ENCODE measurements around the gene PLXDC1. TPM values are rescaled to one million over a fixed set of nuclear protein-coding genes. Genes with fewer than 3 reads are reported as not detected.
"Not testable (repeated sequence)": the region's sequence is repeated elsewhere in the genome, so short reads cannot be mapped to it uniquely, and the experiment has no call there.

The PLXDC1 gene
- total RNA-seq, 1 donor, result under 0.01 TPM

DNA sequence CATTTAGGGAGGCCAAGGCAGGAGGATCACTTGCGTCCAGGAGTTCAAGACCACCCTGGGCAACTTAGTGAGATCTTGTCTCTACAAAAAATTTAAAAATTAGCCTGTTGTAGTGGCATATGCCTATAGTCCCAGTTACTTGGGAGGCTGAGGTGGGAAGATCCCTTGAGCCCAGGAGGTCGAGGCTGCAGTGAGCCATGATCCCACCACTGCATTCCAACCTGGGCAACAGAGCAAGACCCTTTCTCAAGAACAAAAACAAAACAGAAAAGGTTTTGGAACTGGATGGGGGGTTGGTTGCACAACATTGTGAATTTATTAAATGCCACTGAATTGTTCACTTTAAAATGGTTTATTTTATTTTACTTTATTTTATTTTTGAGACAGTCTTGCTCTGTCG, 21.2 kb downstream of the PLXDC1 start:
- DNase-seq (ENCODE audit: low read depth in 2 of 3, low spot score in 2 of 3), result no peak

DNA sequence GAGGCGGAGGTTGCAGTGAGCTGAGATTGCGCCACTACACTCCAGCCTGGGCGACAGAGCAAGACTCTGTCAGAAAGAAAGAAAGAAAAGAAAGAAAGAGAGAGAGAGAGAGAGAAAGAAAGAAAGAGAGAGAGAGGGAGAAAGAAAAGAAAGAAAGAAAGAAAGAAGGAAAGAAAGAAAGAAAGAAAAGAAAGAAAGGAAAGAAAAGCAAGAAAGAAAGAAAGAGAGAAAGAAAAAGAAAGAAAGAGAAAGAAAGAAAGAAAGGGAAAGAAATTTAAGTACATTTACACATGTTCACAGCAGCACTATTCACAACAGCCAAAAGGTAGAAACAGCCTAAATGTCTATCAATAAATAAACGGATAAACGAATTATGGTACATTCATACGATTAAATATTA, 21.9 kb downstream of the PLXDC1 start:
- DNase-seq (ENCODE audit: low read depth in 2 of 3, low spot score in 2 of 3), result not testable (repeated sequence)

DNA sequence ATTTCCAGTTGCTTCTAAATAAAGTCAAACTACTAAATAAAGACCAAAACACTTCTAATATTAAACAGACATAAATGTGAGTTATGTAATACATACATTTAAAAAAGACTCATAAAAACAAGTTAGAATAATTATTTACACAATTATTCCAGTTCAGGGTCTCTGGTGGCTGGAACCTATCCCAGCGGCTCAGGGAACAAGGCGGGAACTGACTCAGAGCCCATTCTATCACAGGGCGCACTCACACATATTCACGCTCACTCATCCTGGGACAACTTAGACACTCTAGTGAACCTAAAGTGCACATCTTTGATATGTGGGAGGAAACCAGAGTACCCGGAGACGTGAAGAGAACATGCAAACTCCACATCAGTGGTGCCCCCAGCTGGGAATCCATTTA, 25.0 kb downstream of the PLXDC1 start:
- DNase-seq (ENCODE audit: low read depth in 2 of 3, low spot score in 2 of 3), result no peak

DNA sequence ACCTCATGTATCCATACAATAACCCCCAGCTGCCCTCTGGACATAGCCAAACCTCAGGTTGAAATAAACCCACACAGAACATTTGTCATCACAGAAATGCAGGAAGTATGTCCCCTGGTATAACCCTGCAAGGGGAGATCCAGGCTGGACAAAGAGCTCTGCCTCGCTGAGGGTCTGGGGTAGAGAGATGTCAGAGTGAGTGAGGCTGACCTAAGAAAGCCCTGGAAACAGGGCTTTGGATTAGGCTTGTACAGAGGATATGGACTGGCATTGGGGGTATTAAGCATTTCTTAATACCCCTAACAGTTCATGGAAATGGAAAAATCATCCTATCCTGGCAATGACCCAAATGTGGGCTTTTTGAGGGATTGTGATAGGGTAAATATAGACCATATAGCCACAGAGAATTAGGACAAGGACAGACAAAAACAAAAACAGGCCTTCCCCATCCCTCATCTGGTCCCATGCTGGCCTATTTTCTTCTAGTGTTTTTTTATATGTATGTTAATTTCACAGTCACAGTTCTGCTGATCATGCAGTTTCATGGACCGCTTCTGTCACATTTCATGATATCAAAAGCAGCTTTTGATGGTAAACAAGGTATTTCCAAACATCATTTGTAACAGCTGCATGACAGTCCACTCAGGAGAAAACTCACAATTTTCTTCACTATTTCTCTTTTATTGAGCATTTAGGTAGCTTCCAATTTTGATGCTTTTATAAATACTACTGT, 26.1 kb downstream of the PLXDC1 start:
- DNase-seq (ENCODE audit: low read depth in 2 of 3, low spot score in 2 of 3), result no peak

DNA sequence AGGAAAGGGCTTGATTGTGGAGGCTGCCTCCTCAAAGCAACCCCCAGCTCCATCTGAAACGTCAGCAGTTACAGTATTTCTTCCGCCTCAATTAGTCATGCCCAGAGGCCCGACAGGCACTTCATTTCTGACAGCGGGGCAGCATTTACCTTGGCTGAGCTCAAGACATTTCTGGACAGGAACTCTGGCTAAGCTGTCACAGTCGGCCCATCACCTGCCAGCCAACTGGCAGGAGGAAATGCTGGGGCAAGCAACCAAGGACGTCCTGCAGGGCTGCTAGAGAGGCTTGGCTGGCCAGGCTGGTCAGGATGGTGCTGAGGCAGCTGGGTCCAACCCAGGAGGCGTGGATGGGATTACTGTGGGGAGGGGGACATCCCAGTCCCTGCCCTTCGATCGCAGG, 27.8 kb downstream of the PLXDC1 start:
- no peak for DNase-seq (ENCODE audit: low read depth in 2 of 3, low spot score in 2 of 3)

GRCh38 chr17:39122991-39123390, 28.4 kb downstream of the PLXDC1 start:
- DNase-seq (ENCODE audit: low read depth in 2 of 3, low spot score in 2 of 3), result no peak

DNA sequence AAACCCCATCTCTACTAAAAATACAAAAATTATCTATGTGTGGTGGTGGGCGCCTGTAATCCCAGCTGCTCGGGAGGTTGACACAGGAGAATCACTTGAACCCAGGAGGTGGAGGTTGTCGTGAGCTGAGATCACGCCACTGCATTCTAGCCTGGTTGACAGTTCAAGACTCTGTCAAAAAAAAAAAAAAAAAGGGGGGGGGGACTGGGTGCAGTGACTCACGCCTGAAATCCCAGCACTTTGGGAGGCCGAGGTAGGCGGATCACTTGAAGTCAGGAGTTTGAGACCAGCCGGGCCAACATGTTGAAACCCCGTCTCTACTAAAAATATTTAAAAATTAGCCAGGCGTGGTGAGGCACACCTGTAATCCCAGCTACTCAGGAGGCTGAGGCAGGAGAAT, 29.5 kb downstream of the PLXDC1 start:
- DNase-seq (ENCODE audit: low read depth in 2 of 3, low spot score in 2 of 3), result not testable (repeated sequence)

DNA sequence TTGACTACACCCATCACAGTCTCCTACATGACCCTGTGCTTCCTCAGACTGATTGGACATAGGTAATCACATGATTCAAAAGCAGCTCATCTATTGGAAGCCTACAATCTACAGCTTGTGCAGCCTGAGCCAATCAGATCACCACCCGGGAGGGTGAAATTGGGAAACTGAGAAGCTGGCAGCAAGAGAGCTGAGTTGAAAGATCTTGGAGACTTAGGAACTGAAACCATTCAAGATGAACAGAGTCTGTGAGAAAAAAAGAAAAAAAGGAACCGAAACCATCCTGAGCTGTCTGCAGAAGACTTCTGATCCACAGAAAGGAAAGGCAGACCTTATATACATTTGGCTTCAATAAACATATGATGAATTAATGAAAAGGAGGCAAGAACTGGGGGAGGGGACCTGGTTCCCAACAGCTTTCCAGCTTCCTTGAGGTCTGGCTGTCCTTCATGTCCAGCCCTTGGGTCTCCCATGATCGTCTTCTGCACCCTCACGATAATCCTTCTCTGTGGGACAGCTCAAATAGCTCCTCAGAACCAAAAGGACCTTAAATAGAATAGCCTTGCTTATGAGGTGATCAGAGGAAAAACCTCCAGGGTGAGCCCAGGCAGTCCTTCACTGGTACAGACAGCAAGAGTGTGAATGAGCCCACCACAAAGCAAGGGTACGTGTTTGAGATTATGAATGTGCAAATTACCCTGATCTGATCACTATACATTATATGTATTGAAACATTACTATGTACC, 32.6 kb downstream of the PLXDC1 start:
- DNase-seq (ENCODE audit: low read depth in 2 of 3, low spot score in 2 of 3), result no peak

DNA sequence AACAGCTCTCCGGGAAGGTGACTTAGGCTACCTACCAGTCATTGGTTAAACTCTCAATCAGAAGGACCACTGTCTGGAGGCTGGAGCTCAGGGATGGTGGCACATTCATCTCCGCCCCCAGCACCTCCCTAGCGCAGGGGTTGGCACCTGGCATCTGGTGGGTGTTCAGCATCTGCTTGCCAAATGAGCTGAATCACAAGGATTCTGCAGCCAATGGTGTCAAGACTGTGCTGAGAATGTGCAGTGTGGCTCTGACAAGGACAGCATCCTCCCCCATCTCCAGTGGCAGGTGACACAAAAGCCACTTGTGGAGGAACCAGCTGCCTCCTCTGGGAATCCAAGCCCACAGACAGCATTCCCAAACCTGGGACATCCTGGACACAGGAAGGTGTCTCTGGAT, 35.2 kb downstream of the PLXDC1 start:
- no peak for DNase-seq (ENCODE audit: low read depth in 2 of 3, low spot score in 2 of 3)

DNA sequence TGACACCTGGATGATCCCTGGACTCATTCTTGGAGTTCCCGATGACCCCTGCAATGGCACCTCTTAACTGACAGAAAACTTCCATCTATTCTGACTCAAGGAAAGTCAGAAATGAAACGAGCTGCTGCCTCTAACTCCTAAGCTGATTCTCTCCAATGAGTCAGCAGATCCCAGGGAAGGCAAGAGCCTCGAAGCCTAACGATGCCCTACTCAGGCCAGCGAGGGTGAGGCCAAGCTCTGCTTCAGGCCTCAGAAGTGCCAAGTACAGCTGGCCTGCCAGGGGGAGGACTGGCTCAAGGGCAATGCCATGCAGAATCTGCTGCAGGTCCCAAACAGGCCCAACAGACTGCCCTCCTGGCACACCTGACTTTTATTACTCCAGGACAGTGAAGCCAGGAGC, 36.3 kb downstream of the PLXDC1 start:
- DNase-seq (ENCODE audit: low read depth in 2 of 3, low spot score in 2 of 3), result peak in 1 of 3 donors; percentile 14

DNA sequence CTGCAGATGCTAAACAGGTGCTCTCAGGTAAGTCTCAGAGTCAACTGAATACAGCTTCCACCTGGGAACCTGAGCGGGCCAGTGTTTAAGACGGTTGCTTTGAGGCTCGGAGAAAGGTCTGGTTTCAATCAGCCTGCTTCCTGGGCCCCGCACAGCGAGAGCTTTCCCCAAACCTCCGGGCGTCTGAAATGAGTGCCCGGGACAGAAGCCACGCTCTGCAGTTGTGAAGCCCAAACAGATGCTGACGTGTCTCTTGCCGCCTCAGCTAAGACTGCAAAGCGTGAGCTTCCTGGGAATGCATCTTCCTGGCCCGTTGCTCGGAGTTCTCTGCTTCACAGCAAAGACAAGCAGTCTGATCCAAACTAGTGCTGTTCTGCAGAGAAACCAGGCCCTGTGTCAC, 36.7 kb downstream of the PLXDC1 start:
- DNase-seq (ENCODE audit: low read depth in 2 of 3, low spot score in 2 of 3), result no peak

DNA sequence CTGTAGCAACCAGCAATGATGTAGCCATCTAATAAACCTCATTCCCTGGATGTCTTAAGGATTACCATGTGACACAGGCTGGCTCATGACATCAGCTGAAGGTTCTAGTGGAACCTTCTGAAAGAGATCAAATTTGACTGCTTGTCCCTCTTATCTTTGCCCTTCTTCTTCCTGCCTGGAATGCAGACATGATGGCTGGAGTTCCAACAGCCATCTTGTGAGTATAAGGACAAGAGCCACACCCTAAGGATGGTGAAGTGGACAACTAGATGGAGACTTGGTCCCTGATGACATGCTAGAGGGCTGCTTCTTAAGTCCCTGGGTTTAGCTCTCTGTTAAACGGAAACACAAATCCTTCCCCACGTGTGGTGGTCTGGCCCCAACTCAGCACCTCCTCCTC, 37.6 kb downstream of the PLXDC1 start:
- no peak for DNase-seq (ENCODE audit: low read depth in 2 of 3, low spot score in 2 of 3)

GRCh38 chr17:39110435-39111136, 40.9 kb downstream of the PLXDC1 start:
- DNase-seq (ENCODE audit: low read depth in 2 of 3, low spot score in 2 of 3), result no peak

DNA sequence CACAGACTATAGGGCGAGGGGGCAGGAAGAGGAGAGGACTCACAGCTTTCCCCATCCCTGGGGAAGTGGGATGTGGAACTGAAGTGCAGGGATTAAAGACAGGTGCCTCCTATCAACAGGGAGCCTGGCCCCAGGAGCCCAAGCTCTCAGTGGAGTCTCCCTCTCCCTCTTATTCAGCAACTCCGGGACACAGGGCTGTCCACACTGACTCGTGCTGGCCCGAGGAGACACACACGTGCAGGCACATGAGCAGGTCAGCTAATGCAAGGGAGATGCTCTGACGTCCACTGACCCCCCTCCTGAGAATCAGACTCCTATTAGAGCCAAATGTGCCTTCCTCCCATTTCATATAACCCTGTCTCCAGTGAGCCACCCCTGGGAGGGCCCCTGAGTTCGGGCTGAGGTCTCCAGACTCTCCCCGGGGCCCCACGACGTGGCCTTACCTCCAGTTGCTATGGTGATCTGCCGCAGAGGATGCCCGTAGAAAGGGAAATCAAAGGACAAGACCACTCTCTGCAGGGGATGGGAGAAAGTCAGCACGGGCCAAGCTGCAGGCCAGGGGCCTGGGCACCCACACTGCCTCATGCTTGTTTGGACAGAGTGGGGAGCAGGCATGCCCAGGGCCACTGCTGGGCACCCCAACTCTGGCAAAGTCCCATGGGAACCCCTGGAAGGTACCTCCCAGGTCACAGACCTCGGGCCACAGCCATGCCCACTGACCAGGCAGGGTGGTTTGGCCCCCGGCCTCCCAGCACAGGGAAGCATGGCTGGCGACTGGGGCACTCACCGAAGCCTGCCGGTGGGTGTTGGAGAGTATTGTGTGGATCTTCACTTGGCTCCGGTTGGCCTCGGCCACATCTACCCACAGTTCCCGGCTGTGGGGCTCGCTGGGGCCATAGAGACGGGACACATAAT, 42.7 kb downstream of the PLXDC1 start:
- no peak for DNase-seq (ENCODE audit: low read depth in 2 of 3, low spot score in 2 of 3)

GRCh38 chr17:39107973-39108372, 43.5 kb downstream of the PLXDC1 start:
- DNase-seq (ENCODE audit: low read depth in 2 of 3, low spot score in 2 of 3), result no peak

DNA sequence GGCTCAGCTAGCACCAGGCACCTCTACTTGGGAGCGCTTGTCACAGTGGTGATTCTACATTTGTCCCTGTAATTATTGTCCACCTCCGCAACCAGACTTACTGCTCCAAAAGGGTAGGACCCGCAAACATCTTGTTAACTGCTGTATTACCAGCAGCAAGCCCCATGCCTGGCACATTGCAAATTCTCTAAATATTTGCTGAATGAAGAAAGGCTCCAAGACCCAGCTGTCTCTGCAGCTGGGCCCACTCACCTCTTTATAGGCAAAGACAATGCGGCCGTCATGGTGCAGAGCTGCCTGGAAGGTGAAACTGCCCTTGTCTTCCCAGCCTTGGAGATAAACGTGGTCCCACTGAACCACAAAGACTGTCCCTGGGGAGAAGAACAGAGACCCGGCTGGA, 44.3 kb downstream of the PLXDC1 start:
- no peak for DNase-seq (ENCODE audit: low read depth in 2 of 3, low spot score in 2 of 3)

GRCh38 chr17:39105705-39106104, 45.7 kb downstream of the PLXDC1 start:
- DNase-seq (ENCODE audit: low read depth in 2 of 3, low spot score in 2 of 3), result no peak

GRCh38 chr17:39104657-39105056, 46.8 kb downstream of the PLXDC1 start:
- no peak for DNase-seq (ENCODE audit: low read depth in 2 of 3, low spot score in 2 of 3)

DNA sequence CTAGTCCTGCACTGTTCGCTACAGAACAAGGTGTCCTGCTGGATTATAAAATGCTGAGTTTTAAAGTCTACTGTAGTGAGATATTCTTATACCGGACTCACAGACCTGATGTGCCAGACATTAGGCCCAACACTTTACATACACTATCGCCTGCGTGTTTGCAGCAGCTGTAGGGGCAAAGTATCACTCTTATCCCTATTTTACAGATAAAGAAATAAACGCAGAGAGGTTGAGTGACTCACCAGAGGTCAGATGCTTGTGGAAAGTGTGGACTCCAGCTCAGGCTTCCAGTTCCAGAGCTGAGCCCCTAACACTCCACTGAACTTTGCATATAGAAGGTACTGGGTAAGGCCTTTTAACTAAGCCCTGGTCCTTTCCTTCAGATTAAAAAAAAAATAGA, 47.4 kb downstream of the PLXDC1 start:
- DNase-seq (ENCODE audit: low read depth in 2 of 3, low spot score in 2 of 3), result no peak

DNA sequence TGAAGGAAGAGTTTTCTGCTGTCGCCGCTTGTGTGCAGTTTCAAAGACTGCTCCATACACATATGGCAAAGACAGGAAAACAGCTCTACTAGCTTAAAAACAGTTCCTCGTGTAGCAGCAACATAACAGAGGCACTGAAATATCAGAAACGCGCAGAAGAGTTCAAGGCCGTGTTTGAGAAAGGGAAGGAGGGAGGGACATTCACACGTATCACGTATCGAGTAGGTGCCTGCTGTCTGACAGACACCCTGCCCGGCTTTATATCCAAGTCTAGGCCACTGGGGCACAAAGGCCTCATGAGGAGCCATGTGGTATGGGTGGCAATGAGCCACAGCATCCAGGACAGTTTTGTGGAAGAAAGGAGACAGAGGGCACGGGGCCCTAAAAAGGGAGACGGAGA, 50.3 kb downstream of the PLXDC1 start:
- no peak for DNase-seq (ENCODE audit: low read depth in 2 of 3, low spot score in 2 of 3)

- DNase-seq (ENCODE audit: low read depth in 2 of 3, low spot score in 2 of 3), result no peak
Observed at GRCh38 chr17:39100530-39100929, 50.9 kb downstream of the PLXDC1 start.

Measured in hematopoietic multipotent progenitor cell (in vitro differentiated cells).